HepG2 (cell line): ENCODE measurements around the gene TFDP1. TPM values are rescaled to one million over a fixed set of nuclear protein-coding genes. Genes with fewer than 3 reads are reported as not detected.

Experiments used
- ATAC-seq: fragments of 200-7000 bp; cut with Tn5 transposase; 3 replicates; pipeline ENCODE4 v1.9.1; 2020; ENCODE audit warnings: mild to moderate bottlenecking, moderate library complexity
- BruUV-seq: library from RNA; stranded (reverse); fragments of 400-500 nt; replicated peaks from 2 replicates; lab custom pipeline; 2021; lab: Mats Ljungman, UMichigan
- CTCF ChIA-PET: fragments of 300-600 bp; formaldehyde crosslinking; extraction: SDS; loops from one replicate; lab custom pipeline; 2021; ENCODE audit warnings: low total read pairs, inconsistent platforms, low intra/inter-chr PET ratio; lab: Yijun Ruan, JAX
- POLR2A ChIA-PET: fragments of 350-600 bp; sonication (Branson Sonifier 250); formaldehyde crosslinking; loops from one replicate; lab custom pipeline; 2020; ENCODE audit warnings: antibody characterized with exemption, inconsistent platforms; lab: Yijun Ruan, JAX
- DNase-seq: peaks from one replicate; pipeline ENCODE4 v3.0.0-alpha.2; 2015; ENCODE audit warnings: low spot score
- FAIRE-seq: peaks from 3 replicates; lab custom pipeline; 2011; peaks lifted over from hg19 to GRCh38; lab: Jason Lieb, UNC
- H2AFZ ChIP-seq: one replicate; pipeline ENCODE4 v1.6.1; 2011; ENCODE audit warnings: low read length, inconsistent platforms
- H3K27ac ChIP-seq: fragments of 300-600 bp; 3 replicates; pipeline ENCODE4 v1.8.0; 2011; ENCODE audit warnings: mixed run types, mild to moderate bottlenecking, mixed read lengths, low read length, inconsistent platforms; ENCODE audit not compliant: insufficient read depth; ENCODE audit errors: extremely low read length
- H3K27me3 ChIP-seq, 2 experiments: fragments of 200-600 bp in 1 of 2; 2 replicates in 1 of 2; 3 replicates in 1 of 2; pipeline versions ENCODE4 v1.6.0 to v1.8.0; 2011; ENCODE audit warnings: low read length in 2 of 2, mild to moderate bottlenecking in 2 of 2, moderate library complexity in 2 of 2, inconsistent platforms in 1 of 2; ENCODE audit not compliant: insufficient read depth in 2 of 2, control insufficient read depth in 1 of 2
- H3K36me3 ChIP-seq, 2 experiments: fragments of 200-600 bp in 1 of 2; replicated peaks in 1 of 2; 2 replicates in 1 of 2; 3 replicates in 1 of 2; pipeline versions ENCODE4 v1.5.1 to v1.8.0; 2011; ENCODE audit warnings: low read length in 2 of 2, inconsistent platforms in 1 of 2; ENCODE audit not compliant: insufficient read depth in 2 of 2, control insufficient read depth in 1 of 2
- H3K4me1 ChIP-seq: 2 replicates; pipeline ENCODE4 v1.5.1; 2012; ENCODE audit warnings: low read length, inconsistent platforms; ENCODE audit not compliant: insufficient read depth
- H3K4me2 ChIP-seq: 2 replicates; pipeline ENCODE4 v1.6.0; 2011; ENCODE audit warnings: low read depth, low read length, inconsistent platforms
- H3K4me3 ChIP-seq, 3 experiments: fragments of 200-600 bp in 1 of 3; sonication (generic), shearing (Covaris generic) in 1 of 3; replicated peaks in 1 of 3; 2 replicates each; pipeline ENCODE4 v1.5.1; 2011 to 2016; ENCODE audit warnings: low read length in 3 of 3, inconsistent platforms in 2 of 3, low read depth in 2 of 3, mild to moderate bottlenecking in 2 of 3, control low read depth in 1 of 3, mixed read lengths in 1 of 3; ENCODE audit not compliant: insufficient read depth in 1 of 3
- H3K79me2 ChIP-seq: one replicate; pipeline ENCODE4 v1.6.1; 2011; ENCODE audit warnings: low read length, inconsistent platforms; ENCODE audit not compliant: insufficient read depth
- H3K9ac ChIP-seq: 2 replicates; pipeline ENCODE4 v1.6.0; 2011; ENCODE audit warnings: mild to moderate bottlenecking, low read depth, low read length, inconsistent platforms; ENCODE audit not compliant: insufficient read depth
- H3K9me3 ChIP-seq: 2 replicates; pipeline ENCODE4 v1.5.1; 2012; ENCODE audit warnings: mild to moderate bottlenecking, low read length
- H4K20me1 ChIP-seq: 2 replicates; pipeline ENCODE4 v1.6.0; 2011; ENCODE audit warnings: inconsistent platforms, mild to moderate bottlenecking, low read length, moderate library complexity; ENCODE audit not compliant: insufficient read depth
- BATF2 ChIP-seq: sonication (generic); formaldehyde crosslinking; IDR thresholded peaks from 2 replicates; pipeline ENCODE4 v1.8.0; 2022; ENCODE audit warnings: mild to moderate bottlenecking, missing genetic modification reagents, moderate library complexity
- BCL6 ChIP-seq: IDR thresholded peaks from 2 replicates; pipeline ENCODE4 v1.6.1; 2016; ENCODE audit warnings: missing genetic modification reagents, missing compliant biosample characterization
- GPBP1L1 ChIP-seq: sonication (generic); formaldehyde crosslinking; IDR thresholded peaks from 2 replicates; pipeline ENCODE4 v1.5.0; 2020; ENCODE audit warnings: mild to moderate bottlenecking, missing genetic modification reagents
- PBX2 ChIP-seq: IDR thresholded peaks from 2 replicates; pipeline ENCODE4 v1.6.1; 2016; ENCODE audit warnings: control low read depth
- POLR2AphosphoS5 ChIP-seq: IDR thresholded peaks from 2 replicates; pipeline ENCODE4 v1.6.1; 2012; ENCODE audit warnings: low read depth, low read length
- RFX1 ChIP-seq: fragments of 450-650 bp; IDR thresholded peaks from 2 replicates; pipeline ENCODE4 v1.6.1; 2017
- ZBTB44 ChIP-seq: sonication (generic); formaldehyde crosslinking; IDR thresholded peaks from 2 replicates; pipeline ENCODE4 v1.4.0; 2020; ENCODE audit warnings: missing genetic modification reagents
- WGBS: methylation state at CpG from one replicate; pipeline ENCODE4 v1.1.6; 2017; ENCODE audit warnings: low lambda C conversion rate; 5-methylcytosine and 5-hydroxymethylcytosine counted together
- in situ Hi-C: cut with HindIII; loops from 2 replicates; pipeline ENCODE4 v1.10.0; 2017; ENCODE audit warnings: low pct_unique_long_range_greater_than_20kb; ENCODE audit not compliant: extremely low pct_ligation_motif_present
- intact Hi-C: fragments of 100-400 bp; cut with micrococcal nuclease; formaldehyde crosslinking; loops from one replicate; pipeline ENCODE4 v1.10.0; 2022; ENCODE audit not compliant: unreplicated experiment
- polyA plus RNA-seq, 8 experiments: library from polyadenylated mRNA; depleted of rRNA in 3 of 8; stranded (reverse) in 7 of 8; unstranded in 1 of 8; fragments of >200 nt; fragmentation: Illumina TruSeq in 4 of 8; extraction: Trizol in 4 of 8; gene quantifications; 2 replicates each; pipeline versions ENCODE4 v1.2.1 to v1.2.3, GENCODE V29; 2011 to 2016; ENCODE audit warnings: low read depth in 4 of 8, missing spikeins in 1 of 8, mixed read lengths in 1 of 8; ENCODE audit not compliant: insufficient read depth in 1 of 8
- total RNA-seq, 5 experiments: library from RNA; depleted of rRNA; stranded (reverse); fragments of >200 nt; fragmentation: Illumina TruSeq; extraction: Trizol; gene quantifications; 2 replicates each; pipeline ENCODE4 v1.2.3, GENCODE V29; 2016; ENCODE audit warnings: low read depth in 1 of 5
- TF ChIP-seq, protein P1 (sequence below): sonication (generic); formaldehyde crosslinking; IDR thresholded peaks from 2 replicates; pipeline ENCODE4 v1.5.0; 2020; ENCODE audit warnings: missing genetic modification reagents, mild to moderate bottlenecking, borderline replicate concordance

The TFDP1 gene
- total and polyA plus RNA-seq, 2 of the 13 experiments (the other 11 are each of a cell fraction or from before 2014, with no cell fraction given) = 38.0 to 84.2 TPM

DNA sequence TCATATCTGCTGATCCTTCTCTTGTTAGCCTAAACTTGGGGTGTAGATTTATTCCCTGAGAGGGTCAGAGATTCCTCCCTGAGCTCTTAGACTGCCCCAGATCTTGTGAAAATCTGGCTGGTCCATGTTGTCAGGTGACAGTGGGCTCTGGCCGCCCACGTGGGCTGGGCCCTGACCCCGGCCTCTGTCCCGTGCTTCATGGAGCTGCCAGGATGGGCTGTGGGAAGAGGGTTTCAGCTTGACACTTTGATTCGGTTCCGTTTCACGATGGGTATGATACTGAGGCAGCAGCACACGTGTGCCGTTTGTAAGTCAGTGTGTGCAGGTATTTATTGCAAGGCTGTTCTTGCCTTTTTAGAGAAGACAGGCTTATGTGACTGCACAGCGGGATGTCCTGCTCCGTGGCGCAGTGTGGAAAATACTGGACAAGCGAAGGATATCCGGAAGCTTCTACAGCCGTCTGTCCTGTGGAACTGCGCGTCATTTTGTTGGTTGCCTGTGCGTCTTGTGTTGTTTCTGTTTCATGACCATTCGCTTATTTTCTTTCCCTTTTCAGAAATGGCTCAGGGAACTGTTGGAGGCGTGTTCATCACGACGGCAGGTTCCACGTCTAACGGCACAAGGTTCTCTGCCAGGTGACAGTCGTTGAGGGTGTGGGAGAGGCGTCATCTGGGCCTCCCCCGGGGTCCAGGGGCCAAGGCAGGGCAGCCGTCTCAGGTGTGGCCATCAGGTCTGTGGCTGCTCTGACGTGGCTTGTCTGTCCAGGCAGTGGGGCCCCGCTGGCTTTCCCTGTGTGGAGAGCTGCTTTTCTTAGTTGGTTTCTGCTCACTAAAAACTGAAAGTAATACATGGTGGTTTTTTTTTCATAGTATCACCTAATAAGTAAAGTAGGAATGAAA lies 53.0 kb downstream of the TFDP1 start:
- no peak for ATAC-seq
- H4K20me1 ChIP-seq = 0 out of 2 replicates have a peak, but pooled peaks cover 3% of the 10 kb centered on the region
- in situ Hi-C loops = no loop called here
- POLR2A ChIA-PET = no interaction called here
- no peak overlapping the region for H3K4me3 ChIP-seq
- no peak for DNase-seq
- FAIRE-seq = no peak
- over 99% methylated on average over 30 of the region's 30 CpGs for WGBS
- CTCF ChIA-PET = no interaction called here
- no peak overlapping the region for H2AFZ ChIP-seq
- no peaks in the 10 kb centered on the region for H3K27me3 ChIP-seq
- BruUV-seq = no TSS peak
- no peak overlapping the region for H3K4me2 ChIP-seq
- no peak overlapping the region for H3K27ac ChIP-seq
- no peak for TF ChIP-seq BCL6 (CRISPR knock-in tag)
- no peak for TF ChIP-seq POLR2AphosphoS5
- TF ChIP-seq RFX1 = no peak
- TF ChIP-seq, protein P1, sequence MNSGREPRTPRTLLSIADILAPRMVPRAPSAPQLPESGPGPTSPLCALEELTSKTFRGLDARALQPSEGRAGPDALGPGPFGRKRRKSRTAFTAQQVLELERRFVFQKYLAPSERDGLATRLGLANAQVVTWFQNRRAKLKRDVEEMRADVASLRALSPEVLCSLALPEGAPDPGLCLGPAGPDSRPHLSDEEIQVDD (CRISPR knock-in tag) = no peak
- TF ChIP-seq BATF2 = no peak
- no peak for TF ChIP-seq ZBTB44 (CRISPR knock-in tag)
- no peak for TF ChIP-seq GPBP1L1 (CRISPR knock-in tag)
- no peak for TF ChIP-seq PBX2
- H3K9ac ChIP-seq = no peak overlapping the region
- no peaks in the 10 kb centered on the region for H3K9me3 ChIP-seq
- H3K79me2 ChIP-seq = no peaks in the 10 kb centered on the region
- intact Hi-C loops = no loop called here
- H3K4me1 ChIP-seq = no peaks in the 10 kb centered on the region
- H3K36me3 ChIP-seq = peaks cover 34 to 83% of the 10 kb centered on the region in 2 experiments
